Activated naive CD4-positive, alpha-beta T cell (primary cell): ENCODE results near the gene AFF3.
"Not testable (repeated sequence)": the region's sequence is repeated elsewhere in the genome, so short reads cannot be mapped to it uniquely, and the experiment has no call there.

Source experiments
- DNase-seq, 4 experiments: peaks; one replicate each; lab custom pipeline; 2025; lab: John Stamatoyannopoulos, UW

AFF3 gene

DNA sequence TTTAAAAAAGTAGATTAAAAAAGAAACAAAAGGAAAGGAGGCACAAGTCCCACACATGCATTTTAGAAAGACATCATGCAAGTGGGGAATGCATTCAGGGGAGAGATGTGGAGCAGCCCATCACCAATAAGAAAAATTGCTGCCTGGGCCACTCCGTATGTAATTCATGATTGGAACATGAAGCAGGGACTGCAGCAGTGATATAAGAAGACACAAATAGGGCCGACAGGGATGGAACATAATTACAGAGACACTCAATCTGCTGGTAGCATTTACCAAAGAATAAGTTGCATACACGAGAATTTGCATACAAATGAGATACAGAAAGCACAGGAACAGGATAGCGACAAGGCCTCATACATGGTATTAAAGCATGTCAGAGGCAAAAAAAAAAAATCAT is 6.5 kb upstream of the AFF3 start:
- DNase-seq, result no peak

- DNase-seq, result no peak
Observed at GRCh38 chr2:100146657-100146960, 4.2 kb upstream of the AFF3 start.

DNA sequence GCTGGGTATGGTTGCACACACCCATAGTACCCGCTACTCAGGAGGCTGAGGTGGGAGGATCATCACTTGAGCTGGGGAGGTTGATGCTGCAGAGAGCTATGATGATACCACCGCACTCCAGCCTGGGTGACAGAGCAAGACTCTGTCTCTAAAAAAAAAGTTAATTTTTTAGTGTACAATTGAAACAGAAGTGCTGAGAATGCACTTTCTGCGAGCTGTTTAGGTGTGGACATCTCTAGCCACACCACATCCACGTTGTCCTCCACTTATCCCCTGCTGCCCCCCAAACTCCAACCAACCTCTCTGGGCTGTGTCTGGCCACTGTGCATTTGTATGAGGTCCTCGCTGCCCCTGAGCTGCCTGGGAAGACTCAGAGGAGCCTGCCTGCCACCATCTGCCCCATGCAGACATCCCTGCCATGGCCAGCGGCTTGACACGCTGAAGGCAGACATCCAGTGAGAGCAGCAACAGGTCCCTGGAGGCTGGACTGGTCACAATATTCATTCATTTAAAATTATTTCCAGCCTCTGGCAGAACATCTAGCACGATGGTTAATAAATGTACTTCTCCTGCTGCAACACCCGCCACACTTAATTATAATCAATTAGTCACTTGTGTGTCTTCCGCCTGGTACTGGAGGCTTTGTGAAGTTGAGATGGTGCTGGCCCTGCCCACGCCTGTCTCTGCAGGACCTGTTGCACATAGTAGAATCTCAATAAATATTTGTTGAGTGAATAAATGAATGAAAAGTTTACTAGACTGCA is 3.7 kb upstream of the AFF3 start:
- no peak for DNase-seq

DNA sequence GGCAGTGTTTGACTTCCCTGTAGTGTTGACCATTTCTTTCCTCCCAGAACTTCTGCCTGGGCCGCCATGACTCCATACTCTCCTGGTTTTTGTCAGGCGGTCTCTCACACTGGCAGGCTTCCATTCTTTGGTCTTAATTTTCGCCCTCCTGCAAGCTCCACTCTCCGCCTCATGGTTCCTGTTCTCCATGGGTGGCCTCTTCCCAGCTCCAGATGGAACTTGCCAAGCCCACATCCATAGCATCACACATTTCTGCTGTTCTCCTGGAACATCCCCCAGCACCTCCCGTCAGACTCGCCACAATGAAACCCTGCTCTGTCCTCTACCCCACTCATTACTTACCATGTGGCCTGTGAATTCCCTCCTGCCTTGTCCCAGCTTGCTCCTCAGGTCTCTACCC is 896 bp upstream of the AFF3 start:
- DNase-seq, result no peak

GRCh38 chr2:100141906-100142305 is 484 bp downstream of the AFF3 start:
- no peak for DNase-seq

- no peak for DNase-seq
Observed at GRCh38 chr2:100140582-100140981, 1.8 kb downstream of the AFF3 start.

DNA sequence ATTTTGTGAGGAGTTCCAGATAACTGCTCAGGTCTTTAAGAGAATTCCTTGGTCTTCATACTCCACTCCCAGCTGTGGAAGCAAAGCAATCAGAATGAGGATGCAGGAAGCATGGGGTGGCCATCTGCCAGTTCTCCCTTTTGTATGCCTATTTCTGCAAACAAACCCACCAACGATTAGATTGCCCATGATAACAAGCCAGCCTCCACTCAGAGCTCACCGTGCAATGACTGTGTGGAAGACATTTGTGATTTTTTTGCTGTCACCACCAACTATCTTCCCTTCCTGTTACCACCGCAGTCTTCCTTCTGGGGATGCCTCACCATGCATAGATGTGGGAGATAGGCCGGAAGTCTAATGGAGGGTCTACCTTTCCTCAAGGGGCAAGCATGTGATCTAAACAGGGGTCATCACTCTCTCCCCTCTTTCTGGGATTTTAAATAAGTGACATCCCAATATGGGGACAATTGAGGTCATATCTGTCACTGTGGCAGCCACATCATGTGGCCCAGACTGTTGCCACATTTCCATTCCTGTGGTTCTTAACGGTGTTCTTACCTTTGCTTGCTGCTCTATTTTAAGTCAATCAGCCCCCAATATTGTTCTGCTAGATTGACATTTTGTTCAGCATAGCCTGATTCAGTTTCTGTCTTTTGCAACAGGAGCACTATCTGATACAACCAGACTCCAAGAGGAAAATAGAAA is 4.4 kb downstream of the AFF3 start:
- DNase-seq, result no peak

GRCh38 chr2:100137318-100137717 is 5.1 kb downstream of the AFF3 start:
- no peak for DNase-seq

- no peak for DNase-seq
Observed at GRCh38 chr2:100136310-100136709, 6.1 kb downstream of the AFF3 start.

DNA sequence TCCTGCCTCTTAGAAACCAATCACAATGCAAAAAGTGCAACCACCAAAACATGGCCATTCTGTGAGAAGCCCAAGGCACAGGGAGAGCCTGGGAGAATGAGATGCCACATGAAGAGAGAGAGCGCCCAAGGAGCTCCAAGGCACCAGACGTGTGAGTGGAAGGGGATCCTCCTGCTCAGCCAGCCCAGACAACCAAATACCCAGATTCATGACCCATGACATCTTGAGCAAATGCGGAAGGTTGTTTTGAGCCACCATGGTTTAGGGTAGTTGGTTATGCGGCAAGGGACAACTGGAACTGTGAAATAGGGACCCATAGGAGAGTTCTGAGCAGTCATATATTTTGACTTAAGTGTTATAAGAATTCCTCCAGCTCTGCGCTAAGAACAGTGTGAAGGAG is 7.0 kb downstream of the AFF3 start:
- no peak for DNase-seq

DNA sequence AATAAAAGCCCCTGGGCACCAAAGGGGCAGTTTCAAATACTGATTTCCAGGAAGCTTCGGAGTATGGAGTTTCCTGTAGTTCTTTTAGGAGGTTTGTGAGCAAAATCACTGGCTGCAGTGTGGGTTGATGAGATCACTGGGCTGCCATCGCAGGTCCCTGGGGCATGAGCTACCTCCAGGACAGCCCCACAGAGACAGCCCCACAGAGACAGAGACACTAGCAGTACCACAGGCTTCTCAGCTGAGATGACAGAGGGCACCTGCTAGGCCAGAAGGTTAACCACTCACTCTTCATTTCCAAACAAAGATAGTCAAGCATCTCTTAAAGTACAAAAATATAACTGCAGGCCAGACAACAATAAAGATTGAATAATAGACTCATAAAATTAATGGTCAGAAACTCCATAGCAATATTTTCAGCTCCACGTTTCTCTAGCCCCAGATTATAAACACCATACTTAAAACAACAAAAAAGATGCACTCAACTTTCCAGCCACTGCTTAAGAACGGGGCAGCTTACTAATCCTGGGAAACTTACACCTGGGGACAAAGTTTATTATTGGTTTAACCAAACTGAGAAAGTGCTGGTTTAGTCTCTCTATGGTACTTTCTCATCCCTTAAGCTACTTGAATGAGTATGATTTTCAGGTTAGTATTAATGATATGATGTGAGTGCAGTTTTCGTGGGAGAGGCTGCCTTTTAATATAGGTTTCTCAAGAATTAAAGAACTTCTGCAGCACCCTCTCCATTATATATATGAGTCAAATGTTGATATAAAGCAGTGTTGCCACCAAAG is 11.6 kb downstream of the AFF3 start:
- no peak for DNase-seq

DNA sequence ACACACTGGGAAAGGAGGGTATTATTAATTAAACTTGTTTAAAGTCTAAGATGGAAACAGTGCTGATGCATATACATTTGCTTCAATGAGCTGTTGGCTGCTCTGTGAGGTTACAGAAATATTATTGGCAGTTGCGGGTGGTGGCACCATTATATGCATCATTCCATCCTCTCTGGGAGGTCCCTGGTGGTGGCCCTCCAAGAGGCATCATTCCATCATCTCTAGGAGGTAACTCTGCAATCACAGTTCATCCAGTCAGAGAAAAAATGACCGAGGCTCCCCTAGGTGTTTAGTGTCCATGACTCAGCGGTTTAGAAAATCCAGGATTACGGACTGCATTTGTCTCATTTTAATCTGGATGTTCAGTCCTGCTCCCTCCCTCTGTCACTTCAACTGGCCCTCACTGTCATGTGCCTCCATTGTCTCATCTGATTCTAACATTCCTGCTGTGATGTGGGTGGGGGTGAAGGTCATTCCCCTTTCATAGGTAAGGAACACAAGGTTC is 15.4 kb downstream of the AFF3 start:
- DNase-seq, result no peak

- no peak for DNase-seq
Observed at GRCh38 chr2:100126201-100126600, 16.2 kb downstream of the AFF3 start.

DNA sequence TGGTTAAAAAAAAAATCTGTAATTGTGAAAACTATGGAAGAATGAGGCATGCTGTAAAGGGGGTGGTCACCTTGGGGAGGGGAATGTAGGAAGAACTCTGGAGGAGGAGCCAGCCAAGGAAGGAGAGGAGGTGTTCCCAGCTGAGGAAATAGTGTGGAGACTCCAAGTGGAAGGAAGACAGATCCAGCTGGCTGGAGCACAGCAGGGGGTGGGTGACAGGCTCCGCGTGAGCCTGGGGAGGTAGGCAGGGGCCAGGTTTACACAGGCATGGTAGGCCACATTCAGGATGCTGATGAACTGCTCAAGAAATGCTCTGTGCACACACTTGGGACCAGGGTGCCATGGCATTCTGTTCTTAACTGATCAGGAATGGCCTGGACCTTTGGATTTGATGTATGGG is 16.8 kb downstream of the AFF3 start:
- no peak for DNase-seq

GRCh38 chr2:100124761-100125160 is 17.6 kb downstream of the AFF3 start:
- DNase-seq, result no peak

DNA sequence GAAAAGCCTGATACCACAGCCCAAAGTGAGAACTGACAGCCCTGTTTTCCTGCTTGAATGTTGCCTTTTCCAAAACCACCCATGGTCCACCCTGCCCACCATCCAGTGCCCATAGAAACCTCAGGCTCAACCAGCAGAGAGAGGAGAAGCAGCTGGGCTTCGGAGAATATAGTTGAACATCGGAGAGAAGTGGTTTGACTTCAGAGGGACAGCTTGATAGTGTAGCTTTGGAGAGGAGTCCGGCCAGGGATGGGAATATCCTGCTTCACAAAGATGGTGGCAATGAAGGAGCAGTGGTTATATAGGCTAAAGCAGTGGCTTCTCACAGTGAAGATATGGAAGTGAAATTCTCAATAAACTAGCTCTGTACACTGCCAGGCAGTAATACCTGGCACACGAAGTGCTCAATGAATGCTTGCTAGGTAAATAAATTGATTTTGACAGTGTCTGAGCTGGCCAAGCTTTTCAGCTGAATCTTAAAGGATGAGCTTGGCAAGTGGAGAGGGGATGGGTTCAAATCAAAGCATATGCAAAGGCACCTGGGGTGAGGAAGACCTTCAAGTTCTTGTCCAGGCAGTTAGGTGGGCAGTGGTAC is 21.2 kb downstream of the AFF3 start:
- DNase-seq, result no peak

GRCh38 chr2:100119235-100119634 is 23.2 kb downstream of the AFF3 start:
- DNase-seq, result no peak

GRCh38 chr2:100113990-100114433 is 28.4 kb downstream of the AFF3 start:
- DNase-seq, result no peak

DNA sequence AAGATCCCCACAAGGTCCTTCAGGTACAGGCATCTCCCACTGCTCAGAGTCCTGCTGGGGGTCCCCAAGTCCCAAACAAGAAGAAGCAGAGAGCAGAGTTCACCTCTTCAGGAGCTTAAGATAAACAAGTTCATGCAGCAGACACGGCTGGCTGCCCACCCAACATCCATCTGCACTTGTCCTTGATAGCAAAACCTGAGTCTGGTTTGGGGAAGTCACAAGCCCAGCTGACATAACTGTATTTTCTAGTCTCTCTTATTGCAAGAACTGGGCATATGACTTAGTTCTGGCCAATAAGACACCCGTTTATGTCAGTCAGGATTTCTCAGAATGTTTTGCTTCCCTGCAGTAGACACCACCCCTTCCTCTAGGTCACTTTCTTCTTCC is 31.8 kb downstream of the AFF3 start:
- no peak for DNase-seq

GRCh38 chr2:100109986-100110613 is 32.3 kb downstream of the AFF3 start:
- DNase-seq, result no peak

DNA sequence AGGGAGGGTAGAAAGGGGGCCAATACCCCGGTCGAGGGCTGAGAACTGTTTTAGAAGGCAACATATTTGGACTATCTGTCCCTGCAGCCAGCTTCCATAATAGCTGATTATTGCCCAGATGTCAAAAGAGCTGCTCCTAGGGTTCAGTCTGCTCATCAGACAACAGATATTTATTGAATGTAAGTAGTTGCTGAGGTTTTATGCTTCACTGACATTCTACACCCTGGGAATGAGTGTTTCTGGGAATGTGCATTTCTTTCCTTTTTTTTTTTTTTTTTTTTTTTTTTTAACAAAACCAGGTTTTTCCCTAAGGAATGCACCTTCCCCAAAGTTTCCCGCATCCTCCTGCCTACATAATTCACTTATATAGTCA is 33.8 kb downstream of the AFF3 start:
- not testable (repeated sequence) for DNase-seq
